Activated CD8-positive, alpha-beta memory T cell treated with anti-CD3 and anti-CD28 coated beads, Interleukin-2, amount 50 U/mL, for 24 hours (primary cell): ENCODE results near the gene PCYOX1L.

Experiments used
- DNase-seq: peaks from one replicate; pipeline ENCODE4 v3.0.0-alpha.2; 2020; ENCODE audit errors: extremely low read depth

PCYOX1L gene

GRCh38 chr5:149407323-149408251, 49.7 kb downstream of the PCYOX1L start:
- DNase-seq, result no peak

GRCh38 chr5:149408252-149409099, 50.6 kb downstream of the PCYOX1L start:
- DNase-seq, result no peak

GRCh38 chr5:149409268-149409948, 51.6 kb downstream of the PCYOX1L start:
- no peak for DNase-seq

DNA sequence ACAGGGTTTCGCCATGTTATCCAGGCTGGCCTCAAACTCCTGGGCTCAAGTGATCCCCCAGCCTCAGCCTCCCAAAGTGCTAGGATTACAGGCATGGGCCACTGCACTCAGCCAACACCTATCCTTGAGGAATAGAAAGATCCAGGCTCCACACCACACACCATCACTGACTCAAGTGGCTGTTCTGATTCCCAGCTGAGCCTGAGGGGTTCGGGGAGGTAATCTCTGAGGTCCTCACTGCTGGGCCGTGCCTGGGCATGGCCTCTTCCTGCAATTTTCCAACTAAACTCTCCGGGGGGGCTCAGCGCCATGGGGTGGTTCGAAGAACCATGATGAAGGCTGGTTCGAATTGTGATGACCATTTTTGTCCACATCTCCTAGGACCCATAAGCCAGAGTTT, 52.2 kb downstream of the PCYOX1L start:
- no peak for DNase-seq

GRCh38 chr5:149410721-149411432, 53.0 kb downstream of the PCYOX1L start:
- no peak for DNase-seq

GRCh38 chr5:149411738-149412519, 54.1 kb downstream of the PCYOX1L start:
- no peak for DNase-seq

GRCh38 chr5:149412783-149413476, 55.1 kb downstream of the PCYOX1L start:
- no peak for DNase-seq

DNA sequence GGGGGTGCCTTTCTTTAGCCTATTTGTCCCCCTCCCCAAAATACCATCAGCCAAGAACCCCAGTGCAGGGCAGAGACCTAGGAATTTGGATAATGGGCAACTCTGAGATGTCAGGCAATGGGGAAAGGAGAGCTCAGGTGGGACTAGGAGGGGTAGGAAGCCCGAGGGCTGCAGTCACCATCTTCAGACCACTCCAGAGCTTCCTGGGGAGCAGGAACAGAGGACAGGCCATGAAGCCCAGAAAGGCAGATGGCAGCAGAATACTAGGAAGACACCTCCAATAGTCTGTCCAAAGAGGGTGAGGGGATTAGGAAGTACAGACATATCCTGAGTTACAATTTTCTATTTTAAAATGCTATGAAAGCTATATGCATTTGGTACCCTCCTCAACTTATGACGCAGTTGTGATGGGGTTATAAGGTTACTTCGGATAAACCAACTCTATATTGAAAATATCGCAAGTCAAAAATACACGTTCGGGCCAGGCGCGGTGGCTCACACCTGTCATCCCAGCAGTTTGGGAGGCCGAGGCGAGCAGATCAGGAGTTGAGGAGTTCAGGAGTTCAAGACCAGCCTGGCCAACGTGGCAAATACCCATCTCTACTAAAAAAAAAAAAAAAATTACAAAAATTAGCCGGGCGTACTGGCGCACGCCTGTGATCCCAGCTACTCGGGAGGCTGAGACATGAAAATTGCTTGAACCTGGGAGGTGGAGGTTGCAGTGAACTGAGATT, 55.8 kb downstream of the PCYOX1L start:
- DNase-seq, result no peak

DNA sequence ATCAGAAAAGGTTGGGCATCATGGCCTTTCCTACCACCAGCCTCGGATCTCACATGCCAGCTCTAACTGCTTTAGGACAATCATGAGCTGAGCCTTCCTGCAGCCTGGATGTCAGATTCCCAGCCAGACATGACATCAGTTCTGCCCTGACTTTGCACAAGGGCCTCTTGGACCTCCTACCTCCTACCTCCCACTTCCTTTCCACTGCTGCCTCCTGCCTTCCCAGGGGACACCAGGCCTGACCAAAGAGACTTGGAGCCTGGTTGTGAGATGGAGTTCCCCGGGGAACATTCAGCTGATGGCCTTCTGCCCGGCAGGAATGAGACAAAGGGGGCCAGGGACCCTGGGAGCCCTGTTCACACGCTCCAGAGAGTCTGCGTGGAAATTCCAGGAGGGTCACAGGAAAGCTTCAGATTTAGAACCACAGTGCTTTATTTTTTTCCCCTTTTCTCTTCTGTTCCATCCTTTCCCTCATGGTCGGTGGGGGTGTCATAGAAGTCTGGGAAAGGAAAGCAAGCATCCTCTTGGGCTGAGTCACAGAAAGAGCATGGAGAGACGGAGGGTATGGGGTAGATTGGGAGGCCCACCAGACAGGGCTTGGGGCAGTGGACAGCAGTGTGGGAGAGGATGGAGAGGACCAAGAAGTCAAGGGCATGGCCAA, 56.7 kb downstream of the PCYOX1L start:
- no peak for DNase-seq

DNA sequence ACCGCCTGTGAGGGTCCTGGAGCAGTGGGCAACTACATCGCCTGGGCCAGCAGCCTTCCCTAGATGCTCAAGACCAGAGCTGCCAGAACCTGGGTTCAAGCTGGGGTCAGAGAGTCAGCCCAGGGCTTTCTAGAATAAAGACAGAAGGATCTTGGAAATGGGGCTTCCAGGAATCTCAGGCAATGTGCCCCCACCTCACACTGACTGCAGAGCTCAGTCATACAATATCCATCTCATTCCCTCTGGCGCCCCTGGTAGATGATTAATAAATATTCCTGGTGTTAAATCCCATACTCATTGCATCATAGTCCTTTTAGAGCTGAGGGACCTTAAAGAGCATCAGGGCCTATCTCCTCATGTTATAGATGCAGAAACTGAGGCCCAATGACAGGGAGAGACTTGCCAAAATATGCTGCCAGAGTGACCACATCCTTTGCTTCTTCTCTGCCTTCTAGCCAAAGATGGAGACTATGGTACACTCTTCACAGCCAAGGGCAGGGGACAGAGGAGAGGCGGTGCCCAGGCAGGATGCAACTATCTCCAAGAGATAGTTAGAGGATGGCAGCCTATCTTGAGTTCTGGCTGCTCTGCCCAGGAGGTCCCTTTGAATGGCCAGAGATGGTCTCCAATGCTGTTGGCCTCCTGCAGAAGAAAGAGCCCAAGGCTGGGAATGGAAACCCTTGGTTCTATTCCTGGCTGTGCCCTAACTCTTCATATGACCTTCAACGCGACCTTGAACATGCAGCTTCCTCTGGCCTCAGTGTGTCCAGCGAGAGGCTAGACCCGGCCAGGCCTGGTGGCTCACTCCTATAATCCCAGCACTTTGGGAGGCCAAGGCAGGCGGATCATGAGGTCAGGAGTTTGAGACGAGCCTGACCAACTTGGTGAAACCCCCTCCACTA, 57.5 kb downstream of the PCYOX1L start:
- DNase-seq, result no peak

GRCh38 chr5:149416987-149417710, 59.3 kb downstream of the PCYOX1L start:
- DNase-seq, result no peak

DNA sequence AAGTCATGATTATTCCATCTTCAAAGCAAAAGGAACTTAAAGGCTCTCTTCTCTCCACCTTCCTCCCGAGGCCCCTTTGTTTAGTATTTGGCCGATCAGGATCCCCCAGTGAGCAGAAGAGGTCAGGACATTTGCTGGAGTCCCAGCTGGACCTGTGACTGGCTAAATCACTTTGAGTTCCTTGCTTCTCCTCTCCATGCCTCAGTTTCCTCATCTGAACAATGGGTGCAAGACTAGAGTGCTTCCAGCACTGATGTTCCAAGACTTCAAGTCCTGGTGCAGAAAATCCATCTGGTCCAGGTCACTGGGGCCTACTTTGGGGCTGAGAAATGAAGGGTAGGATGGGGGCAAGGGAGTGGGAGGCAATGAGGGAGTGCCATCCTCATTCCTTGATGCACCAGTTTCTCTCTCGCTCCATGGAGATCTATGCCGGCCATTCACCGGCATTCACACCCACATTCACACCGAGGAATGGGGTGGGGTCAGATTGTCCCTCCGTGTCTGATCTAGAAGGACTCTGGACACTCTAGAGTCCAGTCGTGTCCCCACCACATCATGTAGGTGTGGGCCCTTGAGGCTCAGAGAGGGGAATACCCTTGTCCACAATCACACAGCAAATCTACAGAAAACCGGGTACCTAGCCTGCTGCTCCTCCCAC, 60.0 kb downstream of the PCYOX1L start:
- no peak for DNase-seq

DNA sequence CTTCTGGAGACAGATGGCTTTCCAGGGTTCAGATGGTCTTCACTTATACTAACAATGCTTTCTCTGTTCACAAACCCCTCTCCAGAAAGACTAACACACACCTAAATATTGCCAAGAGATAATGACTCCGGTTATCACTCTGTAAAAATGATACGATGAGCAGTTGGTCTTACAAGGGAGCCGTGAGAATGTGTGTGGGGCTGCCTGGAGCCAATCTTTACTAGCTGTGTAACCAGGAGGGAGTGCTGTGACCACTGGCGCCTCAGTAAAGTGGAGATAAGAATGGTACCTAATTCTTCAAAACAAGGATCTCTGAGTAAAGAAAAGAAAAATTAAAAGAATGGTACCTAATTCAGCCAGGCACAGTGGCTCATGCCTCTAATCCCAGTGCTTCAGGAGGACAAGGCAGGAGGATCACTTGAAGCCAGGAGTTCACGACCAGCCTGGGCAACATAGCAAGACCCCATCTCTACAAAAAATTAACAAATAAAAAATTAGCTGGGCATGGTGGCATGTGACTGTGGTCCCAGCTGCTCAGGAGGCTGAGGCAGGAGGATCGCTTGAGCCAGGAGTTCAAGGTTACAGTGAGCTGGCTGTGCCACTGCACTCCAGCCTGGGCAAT, 61.2 kb downstream of the PCYOX1L start:
- no peak for DNase-seq
